LHCN-M2 (cell line): Measurements from ENCODE around the gene SLC41A2. TPM values are rescaled to one million over a fixed set of nuclear protein-coding genes. Genes with fewer than 3 reads are reported as not detected.

Experiments
- DNase-seq: peaks from one replicate; pipeline ENCODE4 v3.0.0-alpha.2; 2012; ENCODE audit warnings: low read depth
- total RNA-seq: library from RNA; depleted of rRNA; stranded (reverse); fragments of >200 nt; gene quantifications from 2 replicates; pipeline ENCODE4 v1.2.3, GENCODE V29; 2014; rRNA removed

SLC41A2 gene
- total RNA-seq, 1 experiment from 2014 or later, result 2.2 TPM

DNA sequence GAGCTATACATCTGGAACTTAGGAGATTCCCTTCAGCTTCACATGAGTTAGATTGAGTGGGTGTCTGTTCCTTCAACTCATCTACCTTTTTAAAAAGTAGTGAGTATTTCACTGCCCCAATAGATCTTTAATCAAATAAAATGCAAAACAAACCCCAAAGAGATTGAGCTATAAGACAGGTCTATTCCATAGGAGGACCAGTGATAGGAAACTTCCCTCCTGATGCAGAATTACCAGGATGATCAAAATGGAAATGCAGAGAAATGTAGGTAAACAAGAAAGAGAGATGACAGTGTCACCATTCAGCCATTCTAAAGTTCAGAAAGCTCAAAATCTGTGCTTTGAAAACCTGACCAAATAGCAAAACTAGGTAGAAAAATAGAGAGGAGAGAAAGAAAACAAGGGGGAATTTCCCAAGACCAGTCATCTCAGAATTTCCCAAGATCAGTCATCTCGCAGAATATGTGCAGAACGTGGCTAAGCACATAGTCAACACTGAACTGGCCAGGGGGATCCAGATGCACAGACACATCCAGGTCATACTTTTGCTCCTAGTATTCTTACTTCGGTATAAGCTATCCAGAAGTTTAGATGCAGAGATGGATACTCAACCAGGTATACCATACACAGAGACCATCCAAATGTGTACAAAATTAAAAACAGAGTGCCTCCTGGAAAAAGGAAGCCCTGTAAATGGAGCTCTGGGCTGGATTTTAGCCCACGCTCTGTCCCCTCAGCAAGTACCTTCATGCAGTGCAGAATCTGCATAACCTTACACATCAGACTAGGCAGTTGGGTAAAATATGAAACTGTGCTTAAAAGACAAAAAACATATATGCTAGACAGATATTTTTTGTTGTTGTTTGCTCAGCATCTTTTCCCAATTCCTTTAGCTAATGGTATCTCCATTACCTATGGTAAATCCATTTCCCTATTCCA lies 27.4 kb downstream of the SLC41A2 start:
- DNase-seq, result no peak

DNA sequence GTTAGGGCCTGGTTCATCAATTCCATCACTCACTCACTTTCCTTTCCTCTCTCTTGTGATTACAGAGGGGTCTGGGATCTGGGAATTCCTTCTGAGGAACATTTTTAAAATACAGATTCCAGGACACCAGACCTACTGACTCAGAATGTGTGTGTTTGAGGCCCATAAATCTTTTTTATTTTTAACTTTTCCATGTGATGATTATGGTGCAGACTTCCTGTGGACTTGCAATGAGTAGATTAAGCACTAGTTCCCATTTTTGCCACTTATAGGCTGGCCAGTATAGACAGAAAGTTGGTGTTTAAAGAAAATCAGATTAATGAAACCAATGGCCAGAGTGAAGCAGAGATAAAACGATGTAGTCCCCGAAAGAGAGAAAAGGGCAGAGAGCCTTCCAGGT lies 28.1 kb downstream of the SLC41A2 start:
- DNase-seq, result no peak

DNA sequence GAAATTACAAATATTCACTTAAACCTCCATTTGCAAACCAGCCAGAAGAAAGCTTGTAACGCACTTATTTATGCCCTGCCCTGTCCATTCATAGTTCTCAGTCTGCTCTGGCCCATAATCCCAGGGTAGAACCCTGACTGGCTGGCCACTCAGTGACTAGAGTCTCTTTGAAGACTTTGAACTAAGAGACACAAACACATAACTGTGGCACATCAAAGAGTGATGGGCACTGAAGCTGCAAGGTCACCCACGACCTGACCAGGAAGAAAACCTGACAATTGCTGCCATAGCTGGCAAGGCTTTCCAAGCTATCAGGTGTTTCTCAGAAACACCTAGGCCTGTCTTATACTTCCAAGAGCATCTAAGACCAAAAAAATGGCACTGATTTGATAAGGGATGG lies 28.7 kb downstream of the SLC41A2 start:
- no peak for DNase-seq

DNA sequence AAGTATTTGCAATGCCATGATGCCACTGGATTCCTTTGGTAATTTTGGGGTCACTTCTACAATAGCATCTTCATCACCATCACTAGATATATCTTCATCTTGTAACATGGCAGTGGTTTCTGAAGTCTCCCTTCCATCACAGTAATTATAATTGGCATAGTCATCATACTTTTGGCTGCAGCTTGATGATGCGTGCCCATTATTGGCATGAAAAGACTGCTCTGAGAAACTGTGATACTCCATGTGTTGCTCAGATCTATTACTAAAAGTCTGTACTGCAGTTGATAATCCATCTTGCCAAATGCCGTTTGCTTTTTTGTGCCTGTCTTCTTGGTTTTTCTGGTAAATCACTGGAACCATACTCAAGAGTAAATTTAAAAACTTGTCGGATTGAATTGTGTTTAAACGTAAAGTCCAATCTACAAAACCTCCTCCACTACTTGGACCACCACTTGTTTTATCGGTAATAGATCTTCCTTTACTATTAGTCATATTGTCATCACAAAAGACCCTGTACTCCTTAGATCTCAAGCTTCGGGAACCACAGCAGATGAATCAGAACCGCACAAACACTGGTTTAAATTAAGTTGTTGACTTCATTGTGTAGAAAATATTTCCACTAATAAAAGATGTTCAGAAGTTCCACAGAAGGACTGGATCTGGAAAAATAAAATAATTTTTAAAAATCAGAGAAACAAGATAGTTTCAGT lies 29.9 kb downstream of the SLC41A2 start:
- DNase-seq, result no peak

DNA sequence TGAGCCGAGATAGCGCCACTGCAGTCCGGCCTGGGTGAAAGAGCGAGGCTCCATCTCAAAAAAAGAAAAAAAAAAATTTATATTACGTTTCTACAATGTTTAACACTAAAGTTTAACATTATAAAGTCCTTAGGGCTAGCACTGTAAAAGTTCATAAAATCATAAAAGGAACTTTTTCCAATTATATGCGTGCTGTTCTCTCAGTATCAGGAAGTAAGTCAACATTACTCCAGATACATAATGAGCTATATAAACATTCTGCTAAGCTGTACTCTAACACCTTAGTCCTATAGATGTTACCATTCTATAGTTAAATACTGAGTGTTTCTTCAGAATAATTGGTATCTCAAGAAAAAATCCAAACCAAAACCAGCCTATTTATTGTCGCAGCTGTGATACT lies 32.6 kb downstream of the SLC41A2 start:
- no peak for DNase-seq

DNA sequence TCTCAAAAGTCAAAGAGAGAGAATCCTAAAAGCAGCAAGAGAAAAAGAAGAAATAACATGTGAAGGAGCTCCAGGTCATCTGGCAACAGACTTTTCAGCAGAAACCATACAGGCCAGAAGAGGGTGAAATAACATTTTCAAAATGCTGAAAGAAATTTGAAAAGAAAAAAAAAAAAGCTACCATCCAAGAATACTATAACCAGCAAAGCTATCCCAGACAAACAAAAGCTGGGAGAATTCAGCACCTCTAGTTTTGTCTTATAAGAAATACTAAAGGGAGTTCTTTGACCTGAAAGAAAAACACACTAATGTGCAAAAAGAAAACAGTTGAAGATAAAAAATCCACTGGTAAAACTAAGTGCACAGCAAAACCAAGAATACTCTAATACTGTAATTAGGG lies 36.8 kb downstream of the SLC41A2 start:
- no peak for DNase-seq

DNA sequence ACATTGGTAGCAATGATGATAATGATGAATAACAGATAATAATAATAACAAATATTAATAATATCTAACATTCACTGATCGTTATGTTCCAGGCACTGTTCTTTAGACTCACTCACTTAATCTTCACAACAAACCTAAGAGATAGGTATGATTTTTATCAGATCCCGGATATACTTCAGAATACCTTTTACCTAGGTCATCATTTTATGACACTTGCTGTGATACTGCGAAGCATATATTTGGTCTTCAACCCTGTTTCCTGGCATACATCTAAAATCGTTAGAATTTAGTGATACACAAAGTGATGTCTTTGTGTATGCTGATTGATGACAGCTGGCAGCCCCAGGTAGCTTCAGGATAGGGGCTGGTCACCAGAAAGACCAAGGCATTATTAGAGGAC lies 46.1 kb downstream of the SLC41A2 start:
- no peak for DNase-seq

DNA sequence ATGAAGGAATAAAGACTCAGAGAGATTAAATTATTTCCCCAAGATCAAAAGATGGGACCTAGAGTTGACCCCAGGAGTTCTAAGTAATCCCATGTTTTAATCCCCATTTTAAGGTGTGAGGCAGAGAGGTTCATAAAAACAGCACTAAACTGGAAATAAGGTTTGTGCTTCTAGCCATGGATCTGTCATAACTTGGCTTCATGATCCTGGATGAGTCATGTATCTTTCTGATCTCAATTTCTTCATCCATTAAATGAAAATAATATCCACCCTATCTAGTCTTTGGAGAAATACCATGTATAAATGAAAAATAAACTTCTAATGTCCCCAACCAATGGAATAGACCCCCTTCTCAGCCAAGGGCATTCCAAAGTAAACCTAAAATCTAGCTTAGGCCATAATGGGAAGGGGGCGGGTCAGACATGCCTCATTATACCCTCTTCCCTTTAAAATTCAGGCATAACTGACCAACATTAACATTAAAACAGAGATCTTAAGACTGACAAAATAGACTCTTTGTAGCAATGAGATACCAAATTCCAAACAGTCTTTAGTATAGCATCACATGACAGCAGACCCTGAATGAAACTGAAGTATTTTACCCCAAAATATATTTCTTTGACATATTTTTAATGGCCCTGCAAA lies 47.8 kb downstream of the SLC41A2 start:
- DNase-seq, result peak; percentile 22

DNA sequence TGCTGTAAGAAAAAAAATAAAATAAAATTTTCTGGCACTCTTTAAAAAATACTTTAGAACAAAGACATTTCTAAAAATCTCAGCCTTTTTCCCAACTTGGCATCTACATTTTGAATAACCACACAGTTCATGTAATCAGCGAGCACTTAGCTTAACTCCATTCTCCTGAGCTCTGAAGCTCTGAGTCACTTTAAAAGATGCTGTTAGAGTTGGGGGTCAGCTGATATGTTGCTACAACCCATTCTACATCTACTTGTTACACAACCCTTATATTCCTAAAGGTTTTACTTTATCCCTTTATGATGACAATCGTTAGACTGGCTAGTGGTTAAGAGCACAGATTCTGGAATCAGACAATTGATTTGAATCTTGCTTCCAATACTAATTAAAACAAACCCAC lies 48.3 kb downstream of the SLC41A2 start:
- no peak for DNase-seq

Other genes with a start within 250 kb of the SLC41A2 start
- 3.2 and 3.8 TPM in 2 replicates for gene NOPCHAP1, start 28.0 kb upstream of the SLC41A2 start, total RNA-seq
- 7.5 and 14.9 TPM in 2 replicates for gene ALDH1L2, start 126.2 kb upstream of the SLC41A2 start, total RNA-seq
- gene WASHC4, start 149.4 kb upstream of the SLC41A2 start, total RNA-seq, result 64.3 and 83.5 TPM in 2 replicates